ENCODE measurements around the gene INTS3.
"Not testable (repeated sequence)": the region's sequence is repeated elsewhere in the genome, so short reads cannot be mapped to it uniquely, and the experiment has no call there.

INTS3 gene

GRCh38 chr1:153779781-153780541, 52.1 kb downstream of the INTS3 start:
- no peak for DNase-seq

GRCh38 chr1:153780551-153780950, 52.7 kb downstream of the INTS3 start:
- DNase-seq: no peak

- DNase-seq: not testable (repeated sequence)
These were observed 54.8 kb downstream of the INTS3 start for GRCh38 chr1:153782648-153783047.

- peak; percentile 91 for DNase-seq
These were observed 55.7 kb downstream of the INTS3 start for GRCh38 chr1:153783233-153784190.

- no peak for DNase-seq
These were observed 58.4 kb downstream of the INTS3 start for GRCh38 chr1:153786038-153786790.

GRCh38 chr1:153789478-153790034, 61.7 kb downstream of the INTS3 start:
- DNase-seq: no peak

- no peak for DNase-seq
These were observed 62.6 kb downstream of the INTS3 start for GRCh38 chr1:153790313-153790965.

GRCh38 chr1:153790966-153791647, 63.3 kb downstream of the INTS3 start:
- DNase-seq: no peak

GRCh38 chr1:153791648-153792253, 63.9 kb downstream of the INTS3 start:
- no peak for DNase-seq

GRCh38 chr1:153792631-153793041, 64.8 kb downstream of the INTS3 start:
- DNase-seq: no peak

- DNase-seq: no peak
These were observed 65.6 kb downstream of the INTS3 start for GRCh38 chr1:153793261-153793972.

- no peak for DNase-seq
These were observed 66.2 kb downstream of the INTS3 start for GRCh38 chr1:153793973-153794615.

GRCh38 chr1:153794624-153795329, 66.9 kb downstream of the INTS3 start:
- no peak for DNase-seq

GRCh38 chr1:153795330-153795837, 67.5 kb downstream of the INTS3 start:
- DNase-seq: no peak

GRCh38 chr1:153795934-153796785, 68.3 kb downstream of the INTS3 start:
- no peak for DNase-seq

GRCh38 chr1:153796786-153797659, 69.2 kb downstream of the INTS3 start:
- DNase-seq: peak; percentile 67

GRCh38 chr1:153798468-153798780, 70.6 kb downstream of the INTS3 start:
- DNase-seq: no peak
